ENCODE measurements around the gene CCL25.

The CCL25 gene

DNA sequence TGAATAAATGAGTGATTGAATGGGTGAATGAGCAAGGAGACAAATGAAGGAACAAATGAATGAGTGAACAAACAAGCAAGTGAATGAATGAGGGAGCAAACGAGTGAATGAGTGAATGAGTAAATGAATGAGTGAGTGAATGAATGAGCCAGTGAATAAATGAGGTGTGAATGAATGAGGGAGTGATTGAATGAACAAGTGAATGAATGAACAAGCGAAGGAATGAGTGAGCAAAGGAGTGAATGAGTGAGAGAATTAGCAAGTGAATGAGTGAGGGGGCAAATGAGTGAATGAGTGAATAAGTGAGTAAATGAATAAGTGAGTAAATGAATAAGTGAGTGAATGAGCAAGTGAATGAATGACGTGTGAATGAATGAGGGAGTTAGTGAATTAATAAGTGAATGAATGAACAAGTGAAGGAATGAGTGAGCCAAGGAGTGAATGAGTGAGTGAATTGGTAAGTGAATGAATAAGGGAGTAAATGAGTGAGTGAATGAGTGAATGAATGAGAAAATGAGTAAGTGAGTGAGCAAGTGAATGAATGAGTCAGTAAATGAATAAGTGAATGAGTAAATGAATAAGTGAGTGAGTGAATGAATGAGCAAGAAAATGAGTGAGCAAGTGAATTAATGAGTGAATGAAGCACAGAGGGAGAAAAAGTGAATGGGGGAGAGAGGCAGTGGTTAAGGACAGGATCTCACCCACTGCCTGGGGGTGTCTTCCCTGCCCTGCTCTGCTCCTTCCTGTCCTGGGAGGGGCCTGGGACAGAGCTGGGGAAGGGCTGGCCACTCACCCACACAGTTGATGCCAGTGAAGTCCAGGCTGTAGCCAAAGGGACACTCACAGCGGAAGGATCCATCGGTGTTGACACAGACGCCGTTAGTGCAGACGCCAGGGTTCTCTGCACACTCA is 36.4 kb downstream of the CCL25 start:
- Histone ChIP-seq H3K4me1 (ENCODE audit: control insufficient read depth, low read length) (no peaks in the 10 kb centered on the region), H3K9me2 (replicated peaks; ENCODE audit: control insufficient read depth, low read length) (no peaks in the 10 kb centered on the region), H3K9me3 (ENCODE audit: control insufficient read depth, insufficient read depth, low read length) (peaks cover 15% of the 10 kb centered on the region; the same call in 1 of the 2 replicates), H3K27ac (ENCODE audit: low read depth, low read length) (no peak overlapping the region), H3F3A (ENCODE audit: control insufficient read depth, insufficient read depth) (no peaks in the 10 kb centered on the region), H3K27me3 (ENCODE audit: control insufficient read depth, low read length) (no peaks in the 10 kb centered on the region), H3K4me3 (ENCODE audit: low read length) (no peak overlapping the region), H3K4me2 (ENCODE audit: low read length) (no peak overlapping the region), H4K20me1 (ENCODE audit: control insufficient read depth, insufficient read depth, low read depth, low read length) (no peaks in the 10 kb centered on the region), H3K36me3 (ENCODE audit: control insufficient read depth, low read length) (no peaks in the 10 kb centered on the region), H3K79me2 (ENCODE audit: control insufficient read depth, low read length) (no peaks in the 10 kb centered on the region)
- no peak for TF ChIP-seq EZH2phosphoT487 (IDR thresholded peaks at IDR 0.05; ENCODE audit: borderline replicate concordance, low read length)
- TF ChIP-seq CTCF (IDR thresholded peaks at IDR 0.05; ENCODE audit: low read depth, low read length, poor library complexity, severe bottlenecking): no peak

- H3K36me3 ChIP-seq (ENCODE audit: control insufficient read depth, low read length): no peaks in the 10 kb centered on the region
- H3K4me2 ChIP-seq (ENCODE audit: low read length): no peak overlapping the region
- no peak overlapping the region for H3K4me3 ChIP-seq (ENCODE audit: low read length)
- no peaks in the 10 kb centered on the region for H3K27me3 ChIP-seq (ENCODE audit: control insufficient read depth, low read length)
- no peak for TF ChIP-seq EZH2phosphoT487 (IDR thresholded peaks at IDR 0.05; ENCODE audit: borderline replicate concordance, low read length)
- TF ChIP-seq CTCF (IDR thresholded peaks at IDR 0.05; ENCODE audit: low read depth, low read length, poor library complexity, severe bottlenecking): no peak
- peaks cover 20% of the 10 kb centered on the region; the same call in 1 of the 2 replicates for H3K9me3 ChIP-seq (ENCODE audit: control insufficient read depth, insufficient read depth, low read length)
- H3K27ac ChIP-seq (ENCODE audit: low read depth, low read length): no peak overlapping the region
- H3K4me1 ChIP-seq (ENCODE audit: control insufficient read depth, low read length): no peaks in the 10 kb centered on the region
- H4K20me1 ChIP-seq (ENCODE audit: control insufficient read depth, insufficient read depth, low read depth, low read length): no peaks in the 10 kb centered on the region
- H3K9me2 ChIP-seq (replicated peaks; ENCODE audit: control insufficient read depth, low read length): no peaks in the 10 kb centered on the region
- H3F3A ChIP-seq (ENCODE audit: control insufficient read depth, insufficient read depth): no peaks in the 10 kb centered on the region
- H3K79me2 ChIP-seq (ENCODE audit: control insufficient read depth, low read length): no peaks in the 10 kb centered on the region
Observed at GRCh38 chr19:8089664-8090601, 37.4 kb downstream of the CCL25 start.

DNA sequence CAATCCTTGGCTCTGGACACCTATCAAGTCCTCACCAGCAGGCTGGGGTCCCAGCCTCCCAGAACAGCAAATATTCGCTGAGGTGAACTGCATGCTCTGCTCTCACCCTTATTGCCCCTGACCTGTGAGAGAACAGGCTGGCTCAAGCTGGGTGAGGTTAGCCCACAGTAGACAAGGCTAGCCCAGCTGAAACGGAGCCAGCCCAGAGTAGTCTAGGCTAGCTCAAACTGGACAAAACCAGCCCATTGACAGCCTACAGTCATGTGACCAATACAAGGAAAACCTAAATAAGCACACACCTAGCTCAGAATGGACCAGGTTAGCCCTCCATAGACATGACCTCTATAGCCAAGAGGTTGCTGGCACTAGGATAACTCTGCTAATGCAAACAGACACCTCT is 38.4 kb downstream of the CCL25 start:
- no peaks in the 10 kb centered on the region for H3K36me3 ChIP-seq (ENCODE audit: control insufficient read depth, low read length)
- H3K4me1 ChIP-seq (ENCODE audit: control insufficient read depth, low read length): no peaks in the 10 kb centered on the region
- H3F3A ChIP-seq (ENCODE audit: control insufficient read depth, insufficient read depth): no peaks in the 10 kb centered on the region
- H3K4me3 ChIP-seq (ENCODE audit: low read length): no peak overlapping the region
- H3K9me2 ChIP-seq (replicated peaks; ENCODE audit: control insufficient read depth, low read length): no peaks in the 10 kb centered on the region
- H3K4me2 ChIP-seq (ENCODE audit: low read length): no peak overlapping the region
- H3K27me3 ChIP-seq (ENCODE audit: control insufficient read depth, low read length): no peaks in the 10 kb centered on the region
- no peak for TF ChIP-seq CTCF (IDR thresholded peaks at IDR 0.05; ENCODE audit: low read depth, low read length, poor library complexity, severe bottlenecking)
- no peak for TF ChIP-seq EZH2phosphoT487 (IDR thresholded peaks at IDR 0.05; ENCODE audit: borderline replicate concordance, low read length)
- no peaks in the 10 kb centered on the region for H3K79me2 ChIP-seq (ENCODE audit: control insufficient read depth, low read length)
- no peaks in the 10 kb centered on the region for H4K20me1 ChIP-seq (ENCODE audit: control insufficient read depth, insufficient read depth, low read depth, low read length)
- H3K9me3 ChIP-seq (ENCODE audit: control insufficient read depth, insufficient read depth, low read length): peaks cover 28% of the 10 kb centered on the region
- no peak overlapping the region for H3K27ac ChIP-seq (ENCODE audit: low read depth, low read length)
